GM12872 (cell line): ENCODE results near the gene CALM1.

ENCODE experiments used
- CTCF ChIP-seq: IDR thresholded peaks from 3 replicates; pipeline ENCODE4 v1.5.1; 2011; ENCODE audit warnings: low read depth, mild to moderate bottlenecking, low read length, moderate library complexity; ENCODE audit not compliant: insufficient read depth

The CALM1 gene

DNA sequence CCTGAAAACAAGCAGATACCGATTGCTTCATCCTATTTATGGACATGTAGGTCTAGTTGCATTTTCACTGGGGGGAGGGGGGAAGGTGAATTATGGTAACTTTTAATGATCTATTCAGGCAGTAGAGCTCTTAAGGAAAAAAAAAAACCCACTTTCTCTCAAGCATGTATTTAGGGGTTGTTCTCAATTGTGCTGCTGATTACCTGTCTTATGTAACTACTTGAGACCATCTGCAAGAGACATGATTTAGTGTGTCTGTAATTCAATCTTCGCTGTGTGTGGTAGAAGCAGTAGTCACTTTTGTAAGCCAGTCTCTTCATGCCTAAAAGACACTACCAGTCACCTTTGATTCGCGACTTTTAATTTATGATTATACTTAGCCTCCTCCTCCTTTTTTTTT, 8.9 kb downstream of the CALM1 start:
- TF ChIP-seq CTCF: no peak

DNA sequence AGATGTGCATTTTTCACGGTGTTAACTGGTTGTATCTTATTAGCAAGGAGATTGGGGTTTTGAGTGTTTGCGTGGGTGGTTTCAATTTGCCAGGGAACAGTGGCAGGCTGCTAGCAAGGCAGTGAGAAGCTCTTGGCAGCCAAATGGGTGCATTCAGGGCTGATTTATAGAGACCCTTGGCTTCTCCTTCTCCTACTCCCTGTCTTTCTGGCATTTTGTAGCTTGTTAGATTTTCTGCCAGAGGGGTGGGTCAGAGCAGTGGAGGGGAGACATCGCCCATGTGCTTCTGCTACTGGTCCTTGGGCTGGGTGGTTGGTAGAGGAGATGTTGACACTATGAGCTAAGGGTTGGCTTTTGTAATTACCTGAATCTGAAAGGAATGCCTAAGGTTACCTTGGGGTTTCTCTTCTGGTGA, 9.6 kb downstream of the CALM1 start:
- TF ChIP-seq CTCF: no peak

DNA sequence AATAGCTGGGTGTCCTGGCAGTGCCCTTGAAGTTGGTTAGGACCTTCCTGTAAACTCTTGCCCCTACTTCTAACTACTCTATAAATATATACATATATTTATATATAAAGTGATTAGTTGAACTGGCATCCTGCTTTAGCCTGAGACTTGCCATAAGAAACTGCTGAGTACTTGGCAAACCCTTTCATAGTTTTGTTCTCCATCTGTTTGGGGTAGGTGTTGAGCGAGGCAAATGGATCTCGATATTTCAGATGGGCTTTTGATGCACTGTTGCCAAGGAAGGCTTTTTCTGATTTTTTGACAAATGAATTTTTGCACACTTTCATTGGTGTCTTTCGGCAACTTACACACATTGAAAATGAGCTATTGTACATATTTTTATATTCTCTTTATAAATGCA, 10.4 kb downstream of the CALM1 start:
- TF ChIP-seq CTCF: no peak

GRCh38 chr14:90408713-90409112, 11.9 kb downstream of the CALM1 start:
- no peak for TF ChIP-seq CTCF

GRCh38 chr14:90409209-90409730, 12.4 kb downstream of the CALM1 start:
- TF ChIP-seq CTCF: no peak

GRCh38 chr14:90412058-90412457, 15.2 kb downstream of the CALM1 start:
- TF ChIP-seq CTCF: no peak

GRCh38 chr14:90416720-90417119, 19.9 kb downstream of the CALM1 start:
- no peak for TF ChIP-seq CTCF

DNA sequence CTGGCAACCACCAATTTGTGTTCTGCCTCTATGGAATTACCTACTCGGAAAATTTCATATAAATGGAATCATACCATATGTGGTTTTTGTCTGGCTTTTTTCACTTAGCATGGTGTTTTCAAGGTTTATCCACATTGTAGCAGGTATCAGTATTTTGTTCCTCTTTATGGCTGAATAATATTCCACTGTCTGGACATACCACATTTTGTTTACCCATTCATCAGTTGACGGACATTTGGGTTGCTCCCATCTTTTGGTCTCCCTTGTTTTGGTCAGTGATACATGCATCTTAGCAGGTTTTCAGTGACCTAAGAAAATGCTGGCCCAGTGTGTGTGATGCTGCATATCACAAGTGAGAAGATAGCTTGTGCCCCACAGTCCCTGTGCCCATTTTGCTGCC, 21.2 kb downstream of the CALM1 start:
- no peak for TF ChIP-seq CTCF
